HG02884 (cell line): ENCODE measurements around the gene ZFP92.

ENCODE experiments used
- ATAC-seq: cut with Tn5 transposase; IDR thresholded peaks from one replicate; pipeline ENCODE4 v1.9.1; 2021; ENCODE audit warnings: mild to moderate bottlenecking, moderate library complexity; ENCODE audit not compliant: unreplicated experiment

Gene ZFP92

DNA sequence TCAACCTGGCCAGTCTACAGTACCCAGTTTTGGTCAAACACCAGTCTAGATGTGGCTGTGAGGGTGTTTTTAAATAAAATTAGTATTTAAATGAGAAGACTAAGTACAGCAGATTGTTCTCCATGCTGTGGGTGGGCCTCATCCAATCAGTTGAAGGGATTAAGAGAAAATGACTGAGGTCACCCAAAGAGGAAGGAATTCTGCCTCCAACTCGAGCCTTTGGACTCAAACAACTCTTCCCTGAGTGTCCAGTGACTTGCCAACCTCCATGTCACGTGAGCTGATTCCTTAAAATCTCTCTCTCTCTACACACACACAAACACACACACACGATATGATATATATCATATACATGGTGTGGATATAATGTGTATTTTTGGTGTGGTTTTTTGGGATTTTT lies 24.6 kb downstream of the ZFP92 start:
- ATAC-seq: no peak

DNA sequence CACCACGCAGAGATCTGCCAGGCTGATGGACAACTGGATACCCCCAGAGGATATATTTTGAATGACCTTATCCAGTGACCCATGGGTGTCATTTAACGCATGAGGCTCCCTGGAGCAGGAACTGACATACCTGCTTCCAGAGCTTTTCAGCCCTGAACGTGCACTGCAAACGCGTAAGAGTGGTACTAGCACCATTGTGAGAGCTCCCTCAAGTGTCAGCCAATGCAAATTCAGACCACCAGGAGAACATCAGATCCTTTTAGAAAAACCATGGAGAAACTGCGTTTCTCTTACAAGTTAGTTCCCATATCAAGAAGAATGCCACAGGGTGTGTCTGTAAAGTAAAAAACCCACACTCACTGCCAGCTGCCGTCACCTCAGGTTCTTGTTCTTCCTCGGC lies 27.3 kb downstream of the ZFP92 start:
- no peak for ATAC-seq

DNA sequence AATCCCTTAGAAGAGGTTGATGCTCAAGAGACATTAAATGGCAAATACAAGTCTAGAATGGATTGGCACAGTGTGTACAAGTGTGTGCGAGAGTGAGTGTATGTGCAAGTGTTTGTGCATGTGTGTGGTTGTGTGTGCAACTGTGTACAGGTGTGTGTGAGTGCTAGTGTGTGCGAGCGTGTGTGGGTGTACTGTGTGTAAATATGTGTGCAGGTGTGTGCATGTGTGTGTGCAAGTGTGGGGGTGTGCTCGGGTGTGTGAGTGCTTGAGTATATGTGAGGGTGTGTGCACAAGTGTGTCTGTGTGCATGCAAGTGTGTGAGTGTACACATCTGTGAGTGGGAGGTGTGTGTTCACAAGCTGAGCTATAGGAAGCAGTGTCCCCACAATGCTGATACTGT lies 28.7 kb downstream of the ZFP92 start:
- no peak for ATAC-seq

DNA sequence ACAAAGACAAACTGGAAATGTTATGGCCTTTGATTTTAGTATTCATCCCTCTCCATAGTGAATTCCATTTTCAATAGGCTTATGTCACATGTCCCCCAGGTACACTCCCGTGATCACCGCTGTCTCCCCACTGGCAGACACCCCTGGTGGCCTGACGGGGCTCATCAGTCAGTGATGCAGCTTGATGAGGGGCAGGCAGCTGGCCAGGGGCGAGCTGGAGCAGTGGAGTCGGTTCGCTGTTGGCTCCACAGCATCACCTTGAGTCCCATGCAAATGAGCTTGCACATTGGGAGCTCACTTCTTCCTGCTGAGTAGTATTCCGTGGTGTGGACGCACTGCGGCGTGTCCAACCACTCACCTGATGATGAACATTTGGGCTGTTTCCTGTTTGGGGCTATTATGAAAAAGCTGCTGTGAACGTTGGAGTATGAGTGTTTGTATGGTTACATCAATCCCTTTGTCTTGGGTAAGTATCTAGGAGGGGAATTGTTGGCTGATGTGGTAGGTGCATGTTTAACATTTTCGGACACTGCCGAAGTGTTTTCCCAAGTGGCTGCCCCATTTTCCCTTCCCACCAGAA lies 29.4 kb downstream of the ZFP92 start:
- no peak for ATAC-seq

DNA sequence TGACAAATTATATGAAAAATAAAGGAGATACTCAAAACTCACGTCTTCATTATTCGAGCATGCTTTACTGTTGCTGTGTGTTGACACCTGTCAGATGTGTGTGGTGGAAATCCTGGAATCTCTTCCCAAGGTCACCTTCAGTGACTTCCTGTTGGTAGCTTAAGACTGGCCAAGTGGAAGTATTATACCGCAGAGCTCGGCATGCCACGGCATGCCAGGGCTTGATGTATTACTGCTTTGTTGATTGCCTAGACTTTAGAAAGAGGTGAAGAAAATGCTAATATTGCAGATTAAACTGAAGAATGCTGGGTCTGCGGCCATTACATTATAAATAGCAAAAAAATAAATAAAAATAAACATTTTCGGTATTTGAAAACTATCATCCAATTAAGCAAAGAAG lies 30.0 kb downstream of the ZFP92 start:
- no peak for ATAC-seq

DNA sequence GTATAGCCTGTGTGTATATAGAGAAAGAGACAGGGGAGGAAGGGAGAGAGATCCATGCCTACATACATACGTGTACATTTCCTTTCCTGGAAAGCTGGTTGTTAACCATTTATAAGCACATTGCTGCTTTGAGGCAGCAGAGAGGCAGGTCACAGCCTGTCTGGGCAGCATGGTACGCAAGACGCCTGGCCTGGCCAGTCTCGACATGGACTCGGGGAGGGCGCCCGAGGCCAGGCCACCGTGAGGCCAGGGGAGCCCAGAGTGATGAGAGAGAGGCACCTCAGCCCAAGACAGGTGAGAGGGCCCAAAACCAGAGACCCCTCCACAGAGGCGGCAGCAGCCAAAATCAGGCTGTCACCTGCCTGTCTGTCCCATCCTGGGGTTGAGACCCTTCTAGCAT lies 30.7 kb downstream of the ZFP92 start:
- ATAC-seq: no peak

DNA sequence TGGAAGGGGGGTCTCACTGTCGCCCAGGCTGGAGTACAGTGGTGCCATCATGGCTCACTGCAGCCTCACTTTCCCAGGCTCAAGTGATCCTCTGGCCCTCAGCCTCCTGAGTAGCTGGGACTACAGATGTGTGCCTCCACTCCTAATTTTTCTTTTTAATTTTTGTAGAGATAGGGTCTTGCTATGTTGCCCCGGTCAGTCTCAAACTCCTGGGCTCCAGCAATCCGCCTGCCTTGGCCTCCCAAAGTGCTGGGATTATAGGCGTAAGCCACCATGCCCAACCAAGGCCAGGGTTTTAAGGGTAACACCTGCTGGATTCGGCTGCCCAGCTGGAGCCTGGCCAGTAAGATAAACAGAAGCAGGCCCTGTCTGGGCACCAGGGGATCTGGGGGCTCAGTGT lies 31.2 kb downstream of the ZFP92 start:
- no peak for ATAC-seq

DNA sequence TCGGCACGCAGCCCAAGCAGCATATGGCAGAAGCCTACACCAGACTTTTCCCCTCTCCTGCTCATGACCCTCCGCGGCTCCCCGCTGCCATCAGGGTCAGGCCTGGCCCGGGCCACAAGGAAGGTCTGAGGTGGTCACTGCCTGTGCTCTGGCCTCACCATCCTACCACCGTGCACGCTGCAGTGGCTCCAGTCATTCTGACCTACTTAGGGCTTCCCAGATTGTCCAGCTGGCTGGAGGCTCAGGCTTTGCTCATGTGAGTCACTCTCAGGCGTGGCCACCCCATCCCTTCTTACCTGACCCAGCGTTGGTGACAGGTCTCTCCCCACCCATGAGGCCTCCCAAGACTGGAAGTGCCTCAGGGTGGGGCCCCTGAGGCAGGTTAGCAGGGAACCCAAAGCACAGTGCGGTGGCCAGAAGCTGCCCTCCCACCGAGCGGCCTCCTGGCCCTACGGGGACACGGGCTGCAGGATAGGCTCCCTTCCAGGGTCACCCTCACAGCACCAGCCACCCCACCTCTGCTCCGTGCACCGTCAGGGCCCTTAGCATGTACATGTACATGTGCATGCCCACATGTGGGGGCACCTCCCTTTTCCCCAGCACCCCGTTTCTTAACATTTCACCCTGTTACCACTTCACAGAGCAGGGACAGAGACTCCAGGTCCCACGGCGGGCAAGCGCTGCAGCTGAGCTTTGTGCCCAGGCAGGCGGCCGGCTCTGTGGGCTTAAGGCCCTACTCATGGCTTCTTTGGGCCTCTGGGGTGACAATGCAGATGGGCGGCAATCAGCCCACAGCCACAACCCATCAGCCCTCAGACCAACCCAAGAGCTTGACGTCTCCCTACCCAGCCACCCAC lies 32.4 kb downstream of the ZFP92 start:
- ATAC-seq: no peak

DNA sequence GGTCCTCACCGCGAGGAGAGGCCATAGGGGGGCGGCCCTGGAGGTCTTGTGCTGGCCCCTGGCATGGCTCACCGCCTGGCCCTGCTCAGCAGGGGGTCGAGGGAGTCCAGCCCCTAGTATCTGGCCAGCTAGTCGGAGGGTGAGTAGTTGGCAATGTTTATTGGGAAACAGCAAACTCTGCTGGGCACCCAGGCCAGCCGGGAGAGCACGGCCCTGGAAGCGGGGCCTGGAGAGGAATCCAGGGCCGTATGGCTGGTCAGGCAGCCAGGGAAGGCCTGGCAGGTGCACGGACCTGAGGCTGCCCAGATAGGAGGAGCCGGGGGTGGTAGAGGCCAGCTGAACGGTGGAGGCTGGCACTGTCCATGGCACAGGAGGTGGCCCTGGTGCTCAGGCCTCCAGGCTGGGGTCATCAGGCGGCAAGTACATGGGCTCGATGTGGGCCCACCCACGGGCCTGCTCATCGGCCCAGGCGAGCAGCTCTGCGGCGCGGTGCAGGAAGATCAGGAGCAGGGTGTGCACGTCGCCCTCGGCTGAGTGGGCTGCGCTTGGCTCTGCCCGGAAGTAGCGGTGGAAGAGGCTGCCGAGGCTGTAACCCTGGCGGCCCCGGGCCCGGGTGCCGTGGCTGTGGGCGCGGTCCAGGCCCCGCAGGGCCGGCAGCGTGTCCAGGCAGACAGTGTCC lies 33.2 kb downstream of the ZFP92 start:
- ATAC-seq: no peak

DNA sequence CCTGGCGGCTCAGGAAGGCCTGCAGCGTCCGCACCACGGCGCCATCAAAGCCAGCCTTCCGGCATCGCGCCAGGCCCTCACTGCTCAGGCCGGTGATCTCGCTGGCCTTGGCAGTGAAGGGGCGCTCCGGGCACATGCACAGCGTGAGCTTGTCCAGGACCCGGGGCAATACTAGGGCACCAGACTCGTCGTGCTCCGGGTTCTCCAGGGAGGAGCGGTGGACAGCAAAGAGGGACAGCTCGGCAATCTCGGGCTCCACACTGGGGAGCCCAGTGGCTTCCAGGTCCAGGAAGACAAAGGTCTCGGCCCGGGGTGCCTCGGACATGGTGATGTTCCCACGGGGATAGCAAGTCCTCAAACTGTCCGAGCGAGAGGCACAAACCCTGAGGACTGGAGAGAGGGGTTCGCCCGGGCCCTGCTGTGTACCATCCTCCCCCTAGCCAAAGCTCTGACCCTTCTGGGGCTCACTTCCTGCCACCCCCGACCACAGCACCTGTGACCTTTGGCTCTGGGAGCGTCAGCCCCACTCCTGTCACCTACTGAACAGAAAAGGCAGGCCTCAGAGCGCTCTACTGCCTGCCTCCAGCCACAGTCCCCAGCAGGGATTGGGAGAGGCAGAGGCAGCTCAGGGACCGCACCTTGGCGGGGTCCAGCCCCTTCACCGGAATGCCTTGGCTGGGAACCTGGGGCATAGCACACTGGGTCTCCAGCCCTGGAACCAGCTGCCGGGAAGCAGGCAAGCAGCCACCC lies 34.0 kb downstream of the ZFP92 start:
- no peak for ATAC-seq

DNA sequence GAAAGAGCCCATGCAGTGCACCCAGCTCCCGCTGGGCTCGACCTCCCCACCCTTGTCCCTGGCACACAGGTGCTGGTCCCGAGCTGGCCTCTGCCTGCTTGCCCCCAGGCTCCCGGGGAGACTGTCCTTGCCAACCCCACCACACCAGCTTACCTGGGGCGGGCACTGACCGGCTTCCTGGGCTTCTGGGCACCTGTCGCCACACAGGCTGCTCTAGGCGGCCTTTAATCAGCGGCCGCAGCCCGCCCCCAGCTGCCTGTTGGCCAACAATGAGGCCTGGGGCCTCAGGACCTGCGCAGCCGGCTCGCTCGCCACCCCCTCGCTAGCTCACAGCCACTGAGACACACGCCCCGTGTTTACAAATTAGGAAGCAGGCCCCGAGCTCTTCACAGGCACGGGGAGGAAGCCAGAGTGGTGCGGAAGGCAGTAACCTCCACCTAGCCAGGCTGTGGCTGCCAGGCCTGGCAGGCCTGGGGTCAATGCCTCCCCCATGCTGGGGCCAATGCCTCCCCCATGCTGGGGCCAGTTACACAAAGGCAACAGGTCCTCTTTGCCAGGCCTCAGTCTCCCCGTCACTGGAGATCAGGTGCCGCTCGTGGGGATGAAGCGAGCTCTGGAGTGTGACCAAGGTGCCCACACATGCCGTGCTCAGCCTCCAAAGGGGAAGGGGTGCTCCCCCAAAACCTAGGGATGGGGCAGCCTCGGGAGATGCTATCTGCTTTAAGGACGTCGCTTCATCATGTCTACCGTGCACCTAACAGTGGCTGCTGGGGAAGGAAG lies 34.8 kb downstream of the ZFP92 start, which contains the start of gene TREX2:
TSS of gene TREX2 (minus strand) at position 201 of the 780 bp plus-strand sequence. CDS start 626 bp downstream, outside the sequence.
- no peak for ATAC-seq

DNA sequence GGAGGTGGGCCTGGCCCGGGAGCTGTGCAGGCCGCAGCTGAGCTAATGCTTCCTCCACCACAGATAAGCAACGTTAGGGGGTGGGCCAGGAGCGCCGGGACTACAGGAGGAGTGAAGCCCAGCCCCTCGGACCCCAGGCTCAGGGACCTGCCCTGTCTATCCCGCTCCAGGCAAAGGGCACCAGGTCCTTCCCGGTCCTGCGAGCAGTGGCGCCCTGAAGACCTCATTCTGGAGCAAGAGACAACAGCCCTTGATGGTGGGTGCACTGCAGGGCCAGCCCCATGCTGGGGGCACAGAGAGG lies 35.3 kb downstream of the ZFP92 start:
- no peak for ATAC-seq

DNA sequence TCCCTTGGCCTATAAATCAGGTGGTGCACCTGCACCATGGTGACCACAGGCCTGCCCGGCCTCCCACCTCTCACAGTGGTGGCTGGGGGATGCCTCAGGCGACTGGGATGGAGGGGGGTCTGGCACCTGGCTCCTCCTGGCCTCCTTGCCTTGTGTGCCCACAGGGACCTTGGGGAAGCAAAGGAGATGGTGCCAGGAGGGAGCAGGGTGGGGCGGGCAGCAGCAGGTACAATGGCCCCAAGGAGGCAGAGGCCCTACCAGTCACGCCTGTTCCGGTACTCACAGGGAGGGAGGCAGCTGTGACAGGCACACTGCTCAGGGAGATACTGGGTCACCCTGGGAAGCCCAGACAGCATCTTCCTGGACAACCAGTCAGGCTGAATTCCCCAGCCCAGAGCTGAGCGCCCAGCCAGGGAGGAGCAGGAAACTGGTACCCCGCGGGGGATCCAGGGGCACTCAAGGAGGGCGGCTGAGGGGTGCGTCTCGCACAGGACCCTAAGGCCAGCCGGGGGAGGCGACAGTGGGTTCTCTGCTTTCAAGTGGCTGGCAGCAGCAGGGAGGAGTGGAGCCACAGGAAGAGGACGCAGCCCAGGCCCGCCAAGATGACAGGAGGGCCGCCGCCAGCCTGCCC lies 35.8 kb downstream of the ZFP92 start:
- ATAC-seq: no peak

DNA sequence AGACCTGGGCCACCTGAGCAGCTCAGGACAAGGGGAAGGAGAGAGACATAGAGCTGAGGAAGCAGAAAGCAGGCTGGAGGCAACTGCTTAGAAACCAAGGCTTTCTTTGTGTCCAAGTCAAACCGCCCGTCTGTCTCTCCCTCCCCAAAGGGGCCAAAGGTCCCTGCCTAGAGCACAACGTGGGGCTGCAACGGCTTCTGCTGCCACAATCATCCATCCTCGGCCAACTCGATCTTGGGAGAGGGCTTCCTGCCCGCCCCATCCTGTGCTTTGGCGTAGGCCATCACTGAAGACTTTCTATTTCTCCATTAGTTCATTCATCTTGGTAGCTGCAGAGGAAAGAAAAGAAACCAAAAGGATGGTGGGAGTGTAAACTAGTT lies 36.3 kb downstream of the ZFP92 start:
- ATAC-seq: no peak

DNA sequence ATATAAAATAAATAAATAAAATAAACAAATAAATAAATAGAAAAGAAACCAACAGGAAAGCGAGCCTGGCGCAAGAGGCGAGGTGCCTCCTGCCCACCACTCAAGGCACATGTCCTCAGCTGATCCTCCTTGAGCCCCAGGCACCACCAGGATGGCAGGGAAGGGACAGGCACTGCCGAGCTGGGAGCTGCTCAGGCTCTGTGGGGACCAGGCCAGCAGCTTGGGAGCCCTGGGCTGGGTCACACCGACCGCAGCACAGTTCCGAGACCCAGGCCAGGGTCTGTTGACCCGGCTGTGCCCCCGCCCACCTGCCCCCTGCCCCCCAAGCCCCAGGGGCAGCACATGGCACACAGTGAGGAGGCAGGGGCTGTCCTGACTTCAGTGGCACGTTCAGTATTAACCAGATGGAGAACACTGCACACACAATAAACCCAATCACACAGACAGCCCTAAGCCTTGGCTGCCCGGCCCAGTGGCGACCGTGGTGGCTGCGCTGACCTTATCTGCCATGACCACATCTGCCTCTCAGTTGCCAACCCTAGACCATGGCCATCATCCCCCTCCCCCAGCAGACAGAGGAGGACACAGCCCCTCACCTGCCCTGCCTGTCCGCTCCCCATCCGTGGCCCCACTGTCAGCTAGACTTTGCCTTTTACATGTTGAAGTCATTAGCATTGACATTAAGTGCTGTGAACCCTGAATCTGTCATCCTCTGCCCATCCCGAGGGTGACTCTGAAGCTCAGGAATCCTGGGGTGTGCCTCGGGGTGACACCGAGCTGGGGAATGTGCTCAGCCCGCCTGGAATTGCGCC lies 37.5 kb downstream of the ZFP92 start:
- no peak for ATAC-seq

DNA sequence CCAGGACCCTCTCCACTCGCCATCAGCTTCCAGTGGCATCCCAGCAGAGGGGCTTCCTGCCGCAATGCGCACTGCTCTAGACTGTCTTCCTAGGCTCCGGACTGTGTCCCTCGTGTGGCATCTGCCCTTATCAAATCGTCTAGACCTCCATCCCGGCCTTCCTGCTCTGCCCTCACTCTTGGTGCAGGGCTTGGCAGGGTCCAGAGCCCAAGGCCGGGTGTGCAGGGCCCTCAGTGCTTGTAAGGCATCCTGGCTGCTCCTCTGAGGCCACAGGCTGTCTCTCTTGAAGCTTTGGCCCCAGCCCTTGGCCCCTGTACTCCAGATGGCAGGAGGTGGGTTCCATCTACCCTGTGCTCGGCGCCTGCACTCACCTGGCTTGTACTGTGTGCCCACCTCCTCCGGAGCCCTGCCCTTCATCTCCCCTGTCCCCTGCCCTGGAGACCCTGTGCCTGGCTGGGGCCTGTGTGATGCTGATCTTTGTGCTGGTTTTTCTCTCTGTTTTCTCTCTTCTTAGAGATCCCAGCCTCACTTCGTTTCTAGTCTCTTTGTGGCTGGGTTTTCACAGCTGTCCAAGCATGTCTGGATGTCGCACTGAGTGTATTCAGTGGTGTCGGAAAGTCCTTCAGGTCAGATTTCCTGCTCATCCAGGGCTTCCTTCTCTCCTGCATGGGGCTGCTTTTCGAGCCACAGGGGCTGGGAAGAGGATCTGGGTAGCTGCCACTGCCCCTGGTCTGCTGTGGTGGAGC lies 38.3 kb downstream of the ZFP92 start:
- ATAC-seq: no peak

DNA sequence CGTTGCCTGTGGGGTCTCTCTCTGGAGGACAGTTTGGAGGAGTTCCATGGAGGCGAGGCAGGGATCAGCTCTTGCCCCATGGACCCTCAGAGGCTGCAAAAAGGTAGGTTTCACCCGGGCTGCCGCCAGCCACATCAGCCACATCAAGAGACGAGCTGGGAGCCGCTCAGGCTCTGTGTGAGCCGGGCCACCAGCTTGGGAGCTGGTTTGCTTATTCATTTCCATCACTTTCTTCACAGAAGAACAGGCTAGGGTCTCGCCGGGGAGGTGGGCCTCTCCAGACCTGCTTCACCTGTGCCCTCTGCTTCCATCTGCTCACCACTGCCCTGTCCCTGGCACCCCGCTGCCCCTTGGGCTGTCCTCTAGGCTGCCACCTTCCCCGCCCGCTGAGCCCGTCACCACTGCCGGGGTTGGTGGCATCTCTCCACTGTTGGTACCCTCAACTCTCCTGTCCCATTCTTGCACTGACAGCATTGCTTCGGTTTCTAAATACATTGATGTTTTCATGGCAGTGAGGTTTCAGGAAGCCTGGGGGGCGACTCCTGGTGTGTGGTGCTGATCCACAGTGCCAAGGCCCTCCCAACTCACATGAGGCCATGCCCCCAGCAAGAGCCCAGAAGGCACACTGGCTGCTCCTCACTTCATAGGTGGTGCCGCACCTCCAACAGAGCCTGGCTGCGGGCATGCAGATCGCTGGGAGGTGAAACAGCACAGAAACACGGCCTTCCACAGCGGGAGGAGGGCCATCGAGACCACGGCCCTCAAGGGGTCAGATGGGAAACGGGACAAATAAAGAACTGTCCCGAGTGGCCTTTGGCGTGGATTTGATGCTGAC lies 39.1 kb downstream of the ZFP92 start:
- no peak for ATAC-seq

DNA sequence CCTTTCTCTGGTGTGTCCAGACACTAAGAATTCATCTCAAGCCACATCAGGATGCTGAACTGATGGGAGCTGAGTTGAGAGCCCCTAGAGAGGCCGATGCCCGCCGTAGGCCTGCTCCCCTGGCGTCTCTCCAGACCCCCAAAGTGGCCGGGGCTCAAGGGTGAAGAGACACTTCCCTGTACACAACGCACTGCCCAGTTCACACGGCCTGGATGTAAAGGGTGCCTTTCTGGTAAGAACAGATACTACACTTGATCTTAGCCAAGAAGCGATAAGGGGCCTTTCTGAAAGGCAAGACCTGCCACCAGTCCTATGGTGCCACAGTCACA lies 39.6 kb downstream of the ZFP92 start:
- no peak for ATAC-seq
